Fibroblast of upper back skin (primary cell): ENCODE measurements around the gene CST3.
"Not testable (repeated sequence)": the region's sequence is repeated elsewhere in the genome, so short reads cannot be mapped to it uniquely, and the experiment has no call there.

Experiments
- DNase-seq: peaks from one replicate; pipeline ENCODE4 v3.0.0-alpha.2; 2013

Gene CST3

DNA sequence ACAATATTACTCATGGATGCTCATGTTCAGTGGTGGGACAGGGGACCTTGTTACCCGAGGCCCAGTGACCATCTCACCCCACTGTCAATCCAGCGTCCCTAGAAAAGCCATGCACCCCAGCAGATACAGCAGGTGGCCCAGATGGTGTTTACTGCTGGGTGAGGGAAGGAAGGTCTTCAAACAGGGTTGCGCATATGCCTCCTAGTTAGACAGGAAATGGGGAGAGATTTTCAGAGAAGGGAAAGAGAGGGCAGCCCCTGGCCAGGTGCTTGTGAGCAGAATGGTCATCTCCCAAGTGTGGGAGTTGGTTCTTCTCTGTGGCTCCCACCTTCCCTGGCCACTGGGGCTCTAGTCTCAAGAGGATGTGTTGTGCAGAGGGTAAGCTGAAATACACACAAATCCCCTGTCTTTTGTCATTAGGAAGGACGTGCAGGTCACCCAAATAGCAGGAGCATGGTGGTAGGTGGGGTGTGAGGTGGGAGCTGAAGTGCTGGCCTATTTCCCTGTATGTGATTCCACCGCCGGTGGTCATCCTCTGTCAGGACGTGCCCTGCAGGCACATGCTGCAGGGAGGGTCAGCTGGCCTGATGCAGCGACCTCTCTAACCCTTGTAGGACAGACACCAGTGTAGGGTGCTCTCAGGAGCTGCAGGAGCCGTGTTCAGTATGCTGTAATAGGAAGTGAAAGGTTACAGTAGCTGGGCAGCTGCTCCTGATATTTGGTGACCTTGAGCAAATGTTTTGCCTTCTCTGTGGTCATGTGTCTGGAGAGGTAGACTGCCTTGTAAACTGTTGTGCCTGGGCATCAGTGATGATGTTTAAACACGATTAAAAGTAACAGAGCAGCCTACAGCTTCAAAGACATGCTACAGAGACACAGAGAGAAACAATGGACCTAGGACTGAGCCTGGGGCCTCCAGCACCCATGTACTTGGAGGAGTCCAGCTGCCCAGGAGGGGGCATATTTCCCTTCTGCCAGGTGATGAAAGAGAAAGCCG, 3.2 kb upstream of the CST3 start:
- DNase-seq, result no peak

DNA sequence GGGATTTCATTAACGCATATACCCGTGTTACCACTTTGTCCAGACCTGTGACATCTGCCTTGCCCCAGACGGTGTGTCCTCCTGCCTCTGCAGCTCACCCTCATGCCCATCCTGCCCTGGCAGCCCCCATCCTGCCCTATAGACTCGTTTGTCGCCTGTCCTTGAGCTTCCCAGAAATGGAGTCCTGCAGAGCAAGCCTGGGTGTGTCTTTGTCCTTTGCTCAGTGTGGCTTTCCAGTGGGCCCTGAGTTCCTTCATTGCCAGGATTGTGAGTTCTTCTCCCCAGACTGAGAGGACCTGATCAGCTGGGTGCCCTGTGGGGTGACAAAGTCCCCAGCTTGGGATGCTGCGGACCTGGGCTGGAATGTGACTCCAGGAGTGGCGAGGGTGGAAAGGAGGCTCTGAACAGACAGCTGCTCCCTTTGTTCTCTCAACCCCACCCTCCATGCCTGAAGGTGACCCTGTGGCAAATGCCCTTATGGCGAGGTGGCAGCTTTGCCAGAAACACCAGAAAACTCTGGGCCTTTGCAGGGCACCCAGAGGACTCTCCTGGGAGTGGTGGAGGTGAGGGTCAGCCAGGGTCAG, 2.4 kb upstream of the CST3 start:
- DNase-seq, result no peak

DNA sequence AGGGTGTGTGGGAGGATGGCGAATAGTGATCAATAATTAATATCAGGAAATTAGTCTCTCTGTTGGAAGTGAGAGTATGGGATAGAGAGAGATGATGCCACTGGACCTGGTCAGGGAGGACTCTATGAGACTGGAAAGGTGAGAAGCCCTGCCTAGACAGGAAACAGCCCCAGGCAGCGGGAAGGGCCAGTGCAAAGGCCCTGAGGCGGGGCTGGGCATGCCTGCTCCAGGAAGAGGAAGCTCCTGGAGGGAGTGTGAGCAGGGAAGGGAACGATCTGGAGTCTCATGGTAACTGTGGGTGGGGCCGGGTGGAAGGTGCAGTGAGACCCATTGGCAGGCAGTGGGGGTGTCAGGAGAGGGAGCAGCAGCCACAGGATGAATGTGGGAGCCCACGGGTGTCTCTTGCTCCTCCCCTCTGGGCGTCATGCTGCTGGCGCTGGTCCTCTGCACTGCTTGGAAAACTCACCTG, 1.8 kb upstream of the CST3 start:
- no peak for DNase-seq

- no peak for DNase-seq
Observed at GRCh38 chr20:23638309-23638708, 554 bp upstream of the CST3 start.

DNA sequence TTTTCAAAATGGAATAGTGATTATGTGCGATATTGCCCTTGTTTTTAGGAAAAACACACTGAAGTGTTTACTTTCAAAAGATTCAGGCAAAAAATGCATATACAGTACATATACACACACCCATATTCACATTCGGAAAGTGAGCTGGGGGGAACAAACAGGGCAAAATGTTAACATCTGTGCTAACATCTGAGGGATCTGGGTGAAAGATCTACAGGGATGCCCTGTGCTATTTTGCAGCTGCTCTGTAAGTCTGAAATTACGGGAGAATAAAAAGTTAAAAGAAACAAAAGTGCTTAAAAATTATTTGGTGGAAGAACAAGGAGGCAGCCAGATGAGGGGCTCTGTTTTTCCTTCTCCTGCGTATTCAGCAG, 860 bp downstream of the CST3 start:
- DNase-seq, result no peak

DNA sequence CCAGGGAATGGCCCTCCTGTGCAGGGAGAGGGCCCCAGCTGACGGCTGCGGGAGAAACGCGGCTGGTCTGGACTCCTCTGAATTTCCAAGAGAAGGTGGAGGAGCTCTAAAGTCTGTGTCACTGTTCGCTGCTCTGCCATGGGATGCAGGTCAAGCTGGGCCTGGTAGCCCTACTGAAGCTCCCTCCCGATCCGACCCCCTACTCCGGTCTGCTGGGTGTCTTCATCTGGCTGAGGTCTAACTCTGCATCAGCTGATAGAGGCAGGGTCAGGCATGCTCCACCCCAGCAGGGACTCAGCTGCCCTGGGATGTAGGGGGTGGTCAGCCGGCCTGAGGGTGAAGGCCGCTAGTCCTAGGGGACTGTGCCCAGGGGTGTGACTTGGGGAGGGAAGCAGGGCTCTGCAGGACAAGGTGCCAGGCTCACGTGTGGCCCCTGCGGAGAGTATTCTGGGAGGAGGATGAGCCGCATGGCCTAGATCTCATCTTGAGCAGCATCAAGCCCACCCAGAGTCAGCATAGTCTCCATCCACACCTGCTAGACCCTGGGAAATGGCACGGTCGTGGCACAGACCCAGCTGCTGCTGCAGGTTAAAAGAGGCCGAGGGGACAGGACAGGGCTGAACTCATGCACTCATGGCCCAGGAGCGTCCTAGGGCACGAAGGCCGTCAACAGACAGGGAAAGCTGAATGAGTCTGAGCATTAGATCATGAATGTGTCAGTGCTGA, 1.4 kb downstream of the CST3 start:
- DNase-seq, result no peak

DNA sequence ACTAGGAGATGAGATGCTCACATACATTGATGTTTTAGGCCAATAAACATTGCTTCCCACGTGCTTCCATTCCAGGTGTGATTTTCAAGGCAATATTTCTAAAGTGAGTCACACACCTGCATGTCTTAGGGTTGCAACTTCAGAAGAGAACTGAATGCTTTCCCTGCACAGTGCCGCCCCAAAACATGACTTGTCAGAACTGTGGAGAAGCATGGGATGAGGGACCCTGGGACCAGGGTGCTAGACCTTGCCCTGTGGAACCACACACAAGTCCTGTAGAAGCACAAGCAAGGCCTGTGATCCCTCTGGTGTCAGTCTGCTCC, 2.0 kb downstream of the CST3 start:
- DNase-seq, result not testable (repeated sequence)

DNA sequence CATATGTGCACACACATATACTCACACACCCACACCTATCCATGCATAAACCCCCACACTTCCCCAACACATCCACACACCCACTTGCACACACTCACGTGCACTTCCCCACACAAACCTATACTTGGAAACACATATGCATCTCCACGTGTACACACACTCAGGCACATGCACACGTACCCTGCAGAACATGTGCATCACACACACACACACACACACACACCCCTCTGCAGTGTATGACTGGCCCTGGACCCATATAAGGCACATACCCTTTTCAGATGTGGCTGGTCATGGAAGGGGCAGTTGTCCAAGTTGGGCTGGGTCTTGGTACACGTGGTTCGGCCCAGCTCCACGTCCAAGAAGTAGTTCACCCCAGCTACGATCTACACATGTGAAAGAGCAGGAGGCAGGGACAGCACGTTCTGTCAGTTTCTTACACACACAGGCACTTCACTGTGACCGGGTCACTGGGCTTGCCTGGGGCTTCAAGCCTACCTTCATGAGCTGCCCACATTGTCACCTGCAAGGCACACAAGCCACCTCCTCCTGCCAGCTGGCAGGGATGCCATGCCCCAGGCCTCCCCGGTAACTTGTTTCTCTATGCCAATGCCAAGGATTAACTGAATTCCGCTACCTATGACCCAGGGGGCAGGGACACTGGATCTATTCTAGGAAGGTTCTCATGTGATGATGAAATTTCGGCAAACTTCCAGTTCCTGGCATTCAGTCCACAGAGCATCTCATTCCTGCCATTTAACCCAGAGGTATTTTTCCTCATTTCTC, 2.6 kb downstream of the CST3 start:
- no peak for DNase-seq

GRCh38 chr20:23634044-23634801, 3.5 kb downstream of the CST3 start:
- DNase-seq, result no peak

DNA sequence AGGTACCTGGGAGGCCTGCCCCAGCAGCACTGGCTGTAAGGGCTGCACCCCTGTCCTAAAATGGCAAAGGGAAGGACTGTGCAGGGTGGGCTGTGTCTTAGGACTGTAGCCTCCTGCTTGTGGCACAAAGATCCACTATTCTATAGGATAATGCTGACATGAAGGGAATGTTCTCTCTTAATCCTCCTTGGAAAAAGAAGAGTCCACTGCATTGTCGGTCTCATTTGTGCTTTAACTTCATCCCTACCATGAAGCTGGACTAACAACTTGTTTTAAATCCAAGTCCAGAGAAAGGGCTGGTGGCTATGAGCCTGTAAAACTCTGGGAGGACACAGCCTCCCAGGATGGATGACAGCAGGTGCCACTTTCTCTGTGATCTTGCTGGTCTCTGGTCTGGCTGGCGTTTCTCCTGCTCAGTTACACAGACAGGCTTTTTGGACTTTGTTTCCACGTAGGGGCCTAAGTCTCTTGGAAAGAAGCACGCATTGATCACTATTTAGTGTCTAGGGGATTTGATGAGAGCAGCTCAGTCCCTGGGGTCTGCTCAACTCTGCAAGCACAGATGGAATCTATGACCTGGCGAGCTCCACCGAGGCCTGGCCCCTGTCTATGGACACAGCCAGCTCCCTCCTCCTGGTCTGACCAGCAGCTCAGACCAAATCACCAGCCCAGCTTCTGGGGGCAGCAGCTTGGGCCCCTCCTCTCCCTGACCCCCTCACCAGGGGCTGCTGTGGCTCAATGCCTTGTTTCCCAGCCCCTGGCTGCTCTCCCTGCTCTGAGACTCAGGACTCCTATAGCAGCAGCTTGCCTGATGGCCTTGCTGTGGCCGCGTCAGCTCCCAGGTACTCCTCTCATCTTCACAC, 4.8 kb downstream of the CST3 start:
- DNase-seq, result no peak

GRCh38 chr20:23631981-23632710, 5.6 kb downstream of the CST3 start:
- DNase-seq, result no peak

DNA sequence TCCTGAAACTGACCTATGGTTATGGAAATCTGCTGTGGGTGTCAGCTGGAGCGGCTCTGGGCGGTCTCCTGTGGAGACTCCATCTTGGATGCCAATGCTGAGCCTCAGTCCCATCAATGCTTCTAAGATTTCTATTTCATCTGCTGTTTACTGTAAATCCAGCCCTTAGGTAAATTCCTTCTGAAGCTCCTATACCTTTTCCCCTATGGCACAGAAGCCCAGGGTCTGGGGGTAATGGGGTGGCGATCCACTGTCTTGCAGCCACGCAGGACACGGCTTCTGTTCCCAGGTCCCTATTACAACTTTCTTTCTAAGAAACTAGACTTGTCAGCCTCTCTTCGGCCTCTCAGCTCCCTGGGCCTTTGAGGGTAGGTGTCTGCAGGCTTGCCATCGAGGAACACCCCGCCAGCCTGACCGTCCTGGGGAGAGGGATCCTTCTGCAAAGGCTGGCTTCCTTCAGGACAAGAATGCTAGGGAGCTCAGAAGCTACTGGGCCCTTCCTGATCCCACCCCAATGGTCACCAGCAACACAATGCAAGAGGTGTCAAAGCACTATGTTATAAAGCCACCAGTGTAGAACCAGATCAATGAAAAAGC, 6.4 kb downstream of the CST3 start:
- no peak for DNase-seq

DNA sequence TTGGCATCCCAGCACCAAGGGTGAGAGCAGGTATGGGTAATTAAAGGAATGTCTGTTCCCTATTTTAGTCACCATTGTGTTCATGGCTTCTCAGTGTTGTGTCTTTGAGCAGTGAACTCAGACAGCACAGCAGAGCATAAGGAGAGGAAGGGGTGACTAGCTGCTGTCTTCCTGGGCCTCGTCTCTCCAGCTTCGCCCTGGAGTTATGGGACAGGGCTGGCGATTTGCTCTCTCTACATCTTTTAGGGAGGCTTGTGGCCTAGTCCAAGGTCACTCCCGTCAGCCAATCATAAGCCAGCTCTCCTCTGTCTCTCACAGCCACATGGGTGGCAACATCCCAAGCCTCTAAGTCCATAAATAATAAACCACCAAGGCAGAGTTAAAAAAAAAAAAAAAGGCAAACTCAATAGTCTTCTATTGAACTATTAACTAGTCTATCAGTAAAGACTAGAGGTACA, 7.3 kb downstream of the CST3 start:
- no peak for DNase-seq

DNA sequence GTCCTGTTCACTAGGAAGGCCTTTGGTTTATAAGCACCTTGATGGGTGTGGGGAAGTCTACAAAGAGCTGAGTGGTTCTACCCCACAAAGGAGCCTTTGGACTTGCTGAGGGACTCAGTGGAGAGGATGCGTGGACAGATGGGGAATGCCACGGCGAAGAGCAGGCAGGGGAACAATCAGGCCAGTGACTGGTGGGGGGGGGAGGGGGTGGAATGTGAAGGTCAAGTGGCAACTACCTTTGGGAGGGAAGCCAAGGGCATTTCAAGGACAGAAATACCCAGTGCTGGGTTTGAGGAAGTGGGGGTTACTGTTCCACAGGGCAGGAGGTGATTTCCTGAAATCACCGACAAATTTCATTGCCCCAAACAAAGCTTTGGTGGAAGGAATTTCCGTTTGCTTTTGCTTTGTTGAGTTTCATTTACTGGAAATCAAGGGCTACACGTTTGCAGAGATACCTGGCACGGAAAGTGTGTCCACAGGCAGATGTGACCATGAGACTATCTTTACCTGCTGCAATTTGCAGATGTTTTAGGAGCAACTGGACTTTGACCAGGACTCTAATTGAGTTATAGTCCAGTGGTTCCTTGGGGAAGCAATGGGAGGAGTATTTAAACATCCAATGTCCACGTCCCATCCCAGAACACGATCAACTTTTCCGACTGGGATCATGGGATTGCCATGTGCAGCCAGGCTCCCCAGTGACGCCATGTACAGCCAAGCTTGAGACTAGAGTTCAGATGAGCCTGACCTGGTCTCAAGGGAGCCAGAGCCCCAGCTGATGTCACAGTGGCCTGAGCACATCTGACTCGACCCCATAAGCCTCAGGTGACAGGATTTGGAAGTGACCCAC, 8.0 kb downstream of the CST3 start:
- no peak for DNase-seq

- DNase-seq, result peak; percentile 46
Observed at GRCh38 chr20:23629017-23629541, 8.7 kb downstream of the CST3 start.

- DNase-seq, result no peak
Observed at GRCh38 chr20:23628402-23629016, 9.2 kb downstream of the CST3 start.

DNA sequence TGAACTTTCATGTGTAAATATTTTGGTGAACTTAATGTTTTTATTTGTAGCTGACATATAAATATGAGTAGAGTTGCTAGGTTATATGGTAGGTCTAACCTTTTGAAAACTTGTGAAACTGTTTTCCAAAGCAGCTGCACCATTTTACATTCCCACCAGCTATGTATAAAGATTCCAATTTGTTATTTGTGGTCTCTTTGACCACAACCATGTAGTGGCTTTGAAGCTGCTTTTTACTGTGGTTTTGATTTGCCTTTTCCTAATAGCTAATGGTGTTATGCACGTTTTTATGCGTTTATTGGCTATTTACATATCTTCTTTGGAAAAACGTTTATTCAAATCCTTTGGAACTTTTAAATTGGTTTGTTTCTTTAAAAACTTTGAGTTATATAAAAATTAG, 10.3 kb downstream of the CST3 start:
- DNase-seq, result peak; percentile 7

DNA sequence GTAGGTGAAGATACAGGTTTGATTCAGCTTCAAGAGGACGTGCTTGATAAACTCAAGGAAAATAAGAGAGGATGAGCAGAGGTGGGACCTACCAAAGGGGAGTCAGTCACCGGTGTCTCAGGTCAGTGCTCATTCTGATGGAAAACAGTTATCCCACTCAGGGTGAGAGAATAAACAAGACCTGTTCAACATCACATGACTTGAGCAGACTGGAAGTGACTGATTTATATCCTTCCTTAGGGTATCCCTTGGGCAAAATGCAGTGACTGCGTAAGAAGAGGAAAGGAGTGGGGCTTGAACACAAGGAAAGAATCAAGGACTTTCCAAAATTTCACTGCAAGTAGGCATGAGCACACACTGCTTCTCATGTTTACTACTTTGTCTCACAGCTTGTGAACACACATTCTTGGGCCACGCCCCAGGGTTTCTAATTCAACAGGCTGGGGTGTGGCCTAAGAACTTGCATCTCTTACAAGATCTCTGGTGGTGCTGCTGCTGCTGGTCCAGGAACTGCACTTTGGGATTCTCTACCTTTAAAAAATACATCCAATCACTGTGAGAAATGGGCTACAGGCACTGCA, 11.6 kb downstream of the CST3 start:
- DNase-seq, result no peak
